SH-SY5Y (cell line): ENCODE results near the gene OR2A5.

ENCODE experiments used
- GATA2 ChIP-seq: IDR thresholded peaks from 2 replicates; pipeline ENCODE4 v1.6.1; 2011; ENCODE audit warnings: mild to moderate bottlenecking, low read depth, low read length
- GATA3 ChIP-seq: IDR thresholded peaks from 2 replicates; pipeline ENCODE4 v1.6.1; 2011; ENCODE audit warnings: low read depth, mild to moderate bottlenecking, low read length, moderate library complexity

The OR2A5 gene

GRCh38 chr7:144074374-144074773, 25.6 kb downstream of the OR2A5 start:
- TF ChIP-seq GATA3 (no peak), GATA2 (no peak)

GRCh38 chr7:144085978-144086377, 37.2 kb downstream of the OR2A5 start, which contains the start of gene OR2A12:
TSS of gene OR2A12 (plus strand) at chr7:144086278. CDS start at chr7:144095108, 8,830 bp downstream.
- TF ChIP-seq GATA2 (no peak), GATA3 (no peak)

DNA sequence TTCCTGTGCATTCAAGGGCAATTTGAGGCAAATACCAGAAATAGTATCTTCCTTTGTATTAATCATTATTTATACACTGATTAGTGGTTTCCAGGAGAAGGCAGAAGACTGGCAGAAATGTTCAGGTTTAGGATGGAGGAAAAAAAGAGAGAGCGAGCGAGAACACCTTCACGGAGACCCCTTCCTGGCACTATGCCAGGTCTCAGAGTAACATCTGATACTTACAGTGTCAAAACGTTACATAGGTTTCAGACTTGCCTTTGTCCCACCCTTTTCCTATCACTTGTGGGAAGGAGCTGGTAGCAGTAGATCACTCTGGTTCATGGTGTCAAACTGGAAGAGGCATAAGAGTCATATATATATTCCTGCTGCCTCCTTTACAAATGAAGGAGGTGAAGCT, 38.0 kb downstream of the OR2A5 start:
- TF ChIP-seq GATA2 (no peak), GATA3 (no peak)

DNA sequence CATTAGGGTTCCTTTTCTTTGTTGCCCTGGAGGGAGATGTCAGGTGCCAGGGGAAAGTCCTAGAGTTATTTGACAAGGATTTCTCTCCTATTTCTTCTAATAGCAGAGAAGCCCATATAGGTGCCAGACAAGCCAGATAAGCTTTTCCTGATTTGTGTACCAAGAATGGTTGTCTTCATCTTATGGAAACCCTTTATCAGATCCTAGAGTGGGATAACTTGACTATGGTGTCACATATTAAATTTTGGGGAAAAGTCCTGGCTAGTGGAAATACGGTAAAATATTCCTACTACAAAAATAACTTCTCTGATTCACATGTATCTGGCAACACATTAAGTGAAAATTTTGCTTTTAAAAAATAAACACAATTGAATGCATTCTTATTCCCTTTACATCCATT, 38.5 kb downstream of the OR2A5 start:
- no peak for TF ChIP-seq GATA3
- TF ChIP-seq GATA2: no peak

DNA sequence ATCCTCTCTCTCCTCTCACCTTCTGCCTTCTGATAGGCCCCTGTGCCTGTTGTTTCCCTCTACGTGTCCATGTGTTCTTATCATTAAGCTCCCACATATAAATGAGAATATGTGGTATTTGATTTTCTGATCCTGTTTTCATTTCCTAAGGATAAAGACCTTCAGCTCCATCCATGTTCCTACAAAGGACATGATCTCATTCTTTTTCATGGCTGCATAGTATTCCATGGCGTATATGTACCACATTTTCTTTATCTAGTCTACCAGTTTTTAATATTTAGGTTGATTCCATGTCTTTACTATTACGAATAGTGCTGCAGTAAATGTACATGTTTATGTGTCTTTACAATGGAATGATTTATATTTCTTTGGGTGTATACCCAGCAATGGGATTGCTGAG, 41.9 kb downstream of the OR2A5 start:
- TF ChIP-seq GATA2: no peak
- TF ChIP-seq GATA3: no peak

DNA sequence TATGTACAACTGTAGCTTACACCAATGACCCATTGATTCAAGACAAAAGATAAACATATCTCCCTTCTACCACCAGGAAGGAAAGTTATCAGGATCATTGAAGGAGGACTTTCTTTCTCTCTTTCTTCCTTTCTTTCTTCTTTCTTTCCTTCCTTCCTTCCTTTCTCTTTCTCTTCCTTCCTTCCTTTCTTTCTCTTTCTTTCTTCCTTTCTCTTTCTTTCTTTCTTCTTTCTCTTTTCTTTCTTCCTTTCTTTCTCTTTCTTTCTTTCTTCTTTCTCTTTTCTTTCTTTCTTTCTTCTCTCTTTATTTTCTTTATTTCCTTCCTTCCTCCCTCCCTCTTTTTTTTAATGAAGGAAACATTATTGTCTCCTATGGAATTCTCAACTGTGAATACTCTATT, 50.0 kb downstream of the OR2A5 start:
- TF ChIP-seq GATA3 (no peak), GATA2 (no peak)

- no peak for TF ChIP-seq GATA3
- no peak for TF ChIP-seq GATA2
Measured at GRCh38 chr7:144100607-144101006, 51.9 kb downstream of the OR2A5 start.

DNA sequence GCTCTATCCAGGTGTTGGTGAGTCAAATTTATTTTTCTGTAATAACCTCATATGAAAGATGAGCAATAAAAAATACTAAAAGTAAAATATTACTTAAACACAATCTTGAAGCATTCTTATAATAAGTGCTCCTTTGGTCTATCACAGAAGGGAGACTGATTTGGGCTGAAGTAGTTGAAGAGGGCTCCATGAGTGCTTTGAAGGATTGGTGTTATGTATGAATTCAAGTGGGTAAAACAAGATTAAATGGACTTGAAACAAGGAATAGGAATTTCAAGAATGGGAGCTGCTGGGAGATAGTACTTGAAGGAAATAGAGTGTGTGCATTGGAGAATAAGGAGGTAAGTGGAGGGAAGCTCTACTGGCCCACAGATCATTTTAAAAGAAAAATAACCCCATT, 53.3 kb downstream of the OR2A5 start:
- TF ChIP-seq GATA2: no peak
- TF ChIP-seq GATA3: no peak

GRCh38 chr7:144105211-144105610, 56.5 kb downstream of the OR2A5 start:
- TF ChIP-seq GATA2: no peak
- no peak for TF ChIP-seq GATA3
